K562 (cell line): ENCODE data around the gene HOXB1. TPM values are rescaled to one million over a fixed set of nuclear protein-coding genes. Genes with fewer than 3 reads are reported as not detected.

ENCODE experiments used
- CHCHD3 ChIP-seq: fragments of 250-450 bp; sonication (Bioruptor Pico); IDR thresholded peaks from 2 replicates; pipeline ENCODE4 v2.1.2; 2022; ENCODE audit warnings: mild to moderate bottlenecking
- CHD1 ChIP-seq: fragments of 200-600 bp; sonication (generic); IDR thresholded peaks from one replicate; pipeline ENCODE4 v1.6.1; 2012; ENCODE audit warnings: mild to moderate bottlenecking, moderate library complexity, low read length, inconsistent platforms
- CXXC5 ChIP-seq: fragments of 250-450 bp; sonication (Bioruptor Pico); IDR thresholded peaks from 2 replicates; pipeline ENCODE4 v1.8.0; 2022; ENCODE audit warnings: inconsistent platforms, mild to moderate bottlenecking, moderate library complexity
- EP400 ChIP-seq: fragments of 450-650 bp; IDR thresholded peaks from 2 replicates; pipeline ENCODE4 v1.6.1; 2017; ENCODE audit warnings: antibody characterized with exemption, mild to moderate bottlenecking, moderate library complexity
- GATA2 ChIP-seq: sonication (generic); formaldehyde crosslinking; IDR thresholded peaks from 2 replicates; pipeline ENCODE4 v1.4.0; 2020; ENCODE audit warnings: mild to moderate bottlenecking, missing genetic modification reagents
- GATAD2A ChIP-seq: fragments of 450-650 bp; IDR thresholded peaks from 2 replicates; pipeline ENCODE4 v1.6.1; 2017
- HDAC3 ChIP-seq: fragments of 450-650 bp; IDR thresholded peaks from 2 replicates; pipeline ENCODE4 v1.6.1; 2018; ENCODE audit warnings: borderline replicate concordance, mild to moderate bottlenecking, moderate library complexity; ENCODE audit not compliant: partially characterized antibody
- NCOA2 ChIP-seq, 2 experiments: fragments of 450-650 bp; IDR thresholded peaks; 2 replicates each; pipeline ENCODE4 v1.6.1; 2018; ENCODE audit warnings: mild to moderate bottlenecking in 2 of 2, moderate library complexity in 1 of 2; ENCODE audit not compliant: partially characterized antibody in 2 of 2
- NRF1 ChIP-seq, 2 experiments: fragments of 450-650 bp; IDR thresholded peaks in 1 of 2; conservative IDR thresholded peaks in 1 of 2; 2 replicates each; pipeline ENCODE4 v1.6.1; 2014; ENCODE audit warnings: mild to moderate bottlenecking in 2 of 2
- OTX1 ChIP-seq: fragments of 450-650 bp; formaldehyde crosslinking; IDR thresholded peaks from 2 replicates; pipeline ENCODE4 v1.4.0; 2022; ENCODE audit warnings: mild to moderate bottlenecking
- PHF21A ChIP-seq: fragments of 450-650 bp; IDR thresholded peaks from 2 replicates; pipeline ENCODE4 v1.6.1; 2017; ENCODE audit warnings: low read depth, borderline replicate concordance
- POLR2AphosphoS5 ChIP-seq: IDR thresholded peaks from 2 replicates; pipeline ENCODE4 v1.6.1; 2011; ENCODE audit warnings: mild to moderate bottlenecking, low read depth, low read length, moderate library complexity; ENCODE audit not compliant: control insufficient read depth, insufficient read depth
- RAD51 ChIP-seq: fragments of 450-650 bp; IDR thresholded peaks from 2 replicates; pipeline ENCODE4 v1.7.1; 2016; ENCODE audit warnings: low read depth, mild to moderate bottlenecking, borderline replicate concordance
- SNIP1 ChIP-seq: fragments of 450-650 bp; IDR thresholded peaks from 2 replicates; pipeline ENCODE4 v1.7.1; 2017; ENCODE audit warnings: low read depth, mild to moderate bottlenecking
- TAF1 ChIP-seq: IDR thresholded peaks from 2 replicates; pipeline ENCODE4 v1.6.1; 2011; ENCODE audit warnings: mild to moderate bottlenecking, low read length, moderate library complexity; ENCODE audit not compliant: insufficient read depth, control insufficient read depth, severe bottlenecking; ENCODE audit errors: extremely low read depth
- TEAD1 ChIP-seq, 2 experiments: fragments of 450-650 bp in 1 of 2; sonication (generic) in 1 of 2; formaldehyde crosslinking; IDR thresholded peaks; 2 replicates each; pipeline versions ENCODE4 v1.4.0 to v1.8.0; 2020 to 2022; ENCODE audit warnings: mild to moderate bottlenecking in 2 of 2, missing genetic modification reagents in 1 of 2
- ZFX ChIP-seq: sonication (generic); formaldehyde crosslinking; IDR thresholded peaks from 2 replicates; pipeline ENCODE4 v1.8.0; 2022; ENCODE audit warnings: mild to moderate bottlenecking, missing genetic modification reagents, moderate library complexity
- ZNF764 ChIP-seq: fragments of 250-450 bp; sonication (Bioruptor Pico); IDR thresholded peaks from 2 replicates; pipeline ENCODE4 v1.4.0; 2020; ENCODE audit warnings: low read depth, mild to moderate bottlenecking, moderate library complexity
- polyA plus RNA-seq, 8 experiments: library from polyadenylated mRNA; depleted of rRNA in 4 of 8; stranded (reverse) in 5 of 8; unstranded in 3 of 8; fragments of >200 nt; fragmentation: Nextera tagmentation in 2 of 8; fragmentation: Illumina TruSeq in 1 of 8; extraction: Ambion mirVana in 2 of 8; extraction: Trizol in 1 of 8; gene quantifications; 2 replicates each; pipeline versions ENCODE4 v1.2.1 to v1.2.3, GENCODE V29; 2011 to 2014; ENCODE audit warnings: inconsistent platforms in 1 of 8, missing spikeins in 1 of 8
- total RNA-seq, 7 experiments: library from RNA; depleted of rRNA in 6 of 7; stranded (reverse); fragments of >200 nt in 6 of 7; fragmentation: Illumina TruSeq in 2 of 7; extraction: Trizol in 2 of 7; gene quantifications; 2 replicates each; pipeline versions ENCODE4 v1.2.1 to v1.2.3, GENCODE V29; 2011 to 2021; ENCODE audit warnings: low replicate concordance in 1 of 7
- TF ChIP-seq, protein P1 (sequence below): fragments of 250-450 bp; sonication (Bioruptor Pico); IDR thresholded peaks from 2 replicates; pipeline ENCODE4 v1.9.0; 2021; ENCODE audit warnings: mild to moderate bottlenecking, inconsistent platforms
- TF ChIP-seq, protein P2 (sequence below): IDR thresholded peaks from 2 replicates; pipeline ENCODE4 v1.6.1; 2011; ENCODE audit not compliant: insufficient read length; ENCODE audit errors: extremely low read depth
- TF ChIP-seq, protein P3 (sequence below): sonication (generic); formaldehyde crosslinking; IDR thresholded peaks from 2 replicates; pipeline ENCODE4 v1.8.0; 2022; ENCODE audit warnings: missing genetic modification reagents, mild to moderate bottlenecking, borderline replicate concordance
- TF ChIP-seq, protein P4 (sequence below): fragments of 450-650 bp; formaldehyde crosslinking; conservative IDR thresholded peaks from 2 replicates; pipeline ENCODE4 v1.4.0; 2022; ENCODE audit warnings: mild to moderate bottlenecking, missing genetic modification characterization

The HOXB1 gene
- total and polyA plus RNA-seq, 9 of the 15 experiments (the other 6 are each of a cell fraction or from before 2014, with no cell fraction given): 0.04 TPM; not detected in 8

DNA sequence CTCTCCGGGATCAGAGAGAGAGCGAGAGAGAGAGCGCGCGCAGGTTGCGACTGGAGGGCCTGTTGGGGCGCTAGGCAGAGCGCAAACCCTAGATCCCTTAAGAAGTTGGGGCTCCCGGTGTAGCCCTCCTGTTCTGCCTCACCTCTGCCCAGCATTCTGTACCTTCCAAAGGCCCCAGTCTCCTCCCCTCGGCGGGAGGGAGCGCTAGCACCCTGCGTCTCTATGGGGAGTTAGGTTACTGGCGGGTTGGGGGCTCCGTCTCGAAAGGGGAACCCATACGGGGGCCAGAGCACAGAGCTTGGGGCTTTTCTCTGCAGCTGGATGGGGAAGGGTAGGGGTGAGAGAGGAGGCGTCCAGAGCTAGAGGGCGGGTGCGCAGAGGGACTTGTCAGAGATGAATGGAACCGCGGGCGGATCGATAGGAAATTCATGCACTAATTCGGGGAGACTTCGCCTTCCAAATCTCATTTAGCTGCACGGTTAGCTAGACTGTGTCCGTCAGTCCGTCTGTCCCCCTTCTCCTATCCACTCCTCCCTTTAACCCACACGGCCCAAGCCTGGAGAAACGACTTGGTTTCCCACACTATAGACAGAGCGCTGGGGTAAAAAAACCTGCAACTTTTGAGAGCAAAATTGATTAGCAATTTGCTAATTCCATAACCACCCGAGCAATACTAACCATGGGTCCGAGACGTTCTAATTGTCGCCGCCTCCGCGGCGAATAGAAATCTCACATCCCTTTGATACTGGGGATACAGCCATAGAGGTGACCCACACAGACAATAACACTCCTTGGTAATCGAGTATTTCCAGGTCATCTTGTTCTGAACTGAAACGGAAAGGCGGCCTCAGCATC lies 48.0 kb upstream of the HOXB1 start (continued):
- TF ChIP-seq, protein P1, sequence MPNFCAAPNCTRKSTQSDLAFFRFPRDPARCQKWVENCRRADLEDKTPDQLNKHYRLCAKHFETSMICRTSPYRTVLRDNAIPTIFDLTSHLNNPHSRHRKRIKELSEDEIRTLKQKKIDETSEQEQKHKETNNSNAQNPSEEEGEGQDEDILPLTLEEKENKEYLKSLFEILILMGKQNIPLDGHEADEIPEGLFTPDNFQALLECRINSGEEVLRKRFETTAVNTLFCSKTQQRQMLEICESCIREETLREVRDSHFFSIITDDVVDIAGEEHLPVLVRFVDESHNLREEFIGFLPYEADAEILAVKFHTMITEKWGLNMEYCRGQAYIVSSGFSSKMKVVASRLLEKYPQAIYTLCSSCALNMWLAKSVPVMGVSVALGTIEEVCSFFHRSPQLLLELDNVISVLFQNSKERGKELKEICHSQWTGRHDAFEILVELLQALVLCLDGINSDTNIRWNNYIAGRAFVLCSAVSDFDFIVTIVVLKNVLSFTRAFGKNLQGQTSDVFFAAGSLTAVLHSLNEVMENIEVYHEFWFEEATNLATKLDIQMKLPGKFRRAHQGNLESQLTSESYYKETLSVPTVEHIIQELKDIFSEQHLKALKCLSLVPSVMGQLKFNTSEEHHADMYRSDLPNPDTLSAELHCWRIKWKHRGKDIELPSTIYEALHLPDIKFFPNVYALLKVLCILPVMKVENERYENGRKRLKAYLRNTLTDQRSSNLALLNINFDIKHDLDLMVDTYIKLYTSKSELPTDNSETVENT: 0 out of 2 replicates have a peak, but pooled peaks have one; percentile 19
- TF ChIP-seq POLR2AphosphoS5: peak; percentile 13
- 0 out of 2 replicates have a peak, but pooled peaks have one; percentile 3 for TF ChIP-seq EP400
- TF ChIP-seq, protein P2, sequence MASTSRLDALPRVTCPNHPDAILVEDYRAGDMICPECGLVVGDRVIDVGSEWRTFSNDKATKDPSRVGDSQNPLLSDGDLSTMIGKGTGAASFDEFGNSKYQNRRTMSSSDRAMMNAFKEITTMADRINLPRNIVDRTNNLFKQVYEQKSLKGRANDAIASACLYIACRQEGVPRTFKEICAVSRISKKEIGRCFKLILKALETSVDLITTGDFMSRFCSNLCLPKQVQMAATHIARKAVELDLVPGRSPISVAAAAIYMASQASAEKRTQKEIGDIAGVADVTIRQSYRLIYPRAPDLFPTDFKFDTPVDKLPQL: no peak
- no peak for TF ChIP-seq GATA2 (CRISPR knock-in tag)
- peak; percentile 40; the same call in 1 of the 2 replicates for TF ChIP-seq PHF21A
- peak; percentile 88 for TF ChIP-seq OTX1 (CRISPR knock-in tag)
- peak; percentile 26 for TF ChIP-seq TAF1
- TF ChIP-seq SNIP1: no peak
- TF ChIP-seq, protein P3, sequence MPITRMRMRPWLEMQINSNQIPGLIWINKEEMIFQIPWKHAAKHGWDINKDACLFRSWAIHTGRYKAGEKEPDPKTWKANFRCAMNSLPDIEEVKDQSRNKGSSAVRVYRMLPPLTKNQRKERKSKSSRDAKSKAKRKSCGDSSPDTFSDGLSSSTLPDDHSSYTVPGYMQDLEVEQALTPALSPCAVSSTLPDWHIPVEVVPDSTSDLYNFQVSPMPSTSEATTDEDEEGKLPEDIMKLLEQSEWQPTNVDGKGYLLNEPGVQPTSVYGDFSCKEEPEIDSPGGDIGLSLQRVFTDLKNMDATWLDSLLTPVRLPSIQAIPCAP (CRISPR knock-in tag): no peak
- peak; percentile 67 for TF ChIP-seq CHD1
- TF ChIP-seq, protein P4, sequence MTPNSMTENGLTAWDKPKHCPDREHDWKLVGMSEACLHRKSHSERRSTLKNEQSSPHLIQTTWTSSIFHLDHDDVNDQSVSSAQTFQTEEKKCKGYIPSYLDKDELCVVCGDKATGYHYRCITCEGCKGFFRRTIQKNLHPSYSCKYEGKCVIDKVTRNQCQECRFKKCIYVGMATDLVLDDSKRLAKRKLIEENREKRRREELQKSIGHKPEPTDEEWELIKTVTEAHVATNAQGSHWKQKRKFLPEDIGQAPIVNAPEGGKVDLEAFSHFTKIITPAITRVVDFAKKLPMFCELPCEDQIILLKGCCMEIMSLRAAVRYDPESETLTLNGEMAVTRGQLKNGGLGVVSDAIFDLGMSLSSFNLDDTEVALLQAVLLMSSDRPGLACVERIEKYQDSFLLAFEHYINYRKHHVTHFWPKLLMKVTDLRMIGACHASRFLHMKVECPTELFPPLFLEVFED (CRISPR knock-in tag): no peak
- TF ChIP-seq NRF1 (conservative IDR thresholded peaks at IDR 0.05 in 1 of 2, IDR thresholded peaks at IDR 0.05 in 1 of 2): peak; percentile 49 to 53
- TF ChIP-seq CXXC5: peak; percentile 19; the same call in 1 of the 2 replicates
- TF ChIP-seq ZNF764 (CRISPR knock-in tag): no peak
- 0 out of 4 replicates have a peak, but pooled peaks of 1 of the 2 experiments have one; percentile 23 for TF ChIP-seq TEAD1 (CRISPR knock-in tag; IDR thresholded peaks at IDR 0.05)
- peak; percentile 67 for TF ChIP-seq ZFX (CRISPR knock-in tag)
- TF ChIP-seq HDAC3: no peak
- TF ChIP-seq RAD51: 0 out of 2 replicates have a peak, but pooled peaks have one; percentile 8
- 0 out of 2 replicates have a peak, but pooled peaks have one; percentile 38 for TF ChIP-seq GATAD2A
- TF ChIP-seq CHCHD3 (CRISPR knock-in tag): no peak
- TF ChIP-seq NCOA2 (IDR thresholded peaks at IDR 0.05; ENCODE audit: partially characterized antibody in 2 of 2): no peak
